ENCODE results near the gene EVL.
"Not testable (repeated sequence)": the region's sequence is repeated elsewhere in the genome, so short reads cannot be mapped to it uniquely, and the experiment has no call there.

EVL gene

GRCh38 chr14:100065111-100065871 is at the start of gene EVL:
Gene EVL, plus strand, starts transcription at chr14:100065422. Its CDS starts 79 bp downstream, at chr14:100065501.
- peaks cover 2% of the 10 kb centered on the region; the same call in 1 of the 2 replicates for H3K4me1 ChIP-seq (ENCODE audit: insufficient read depth, low read length)
- H3K9ac ChIP-seq (ENCODE audit: low read depth, low read length): no peak within 1 kb of the TSS
- H3K36me3 ChIP-seq (ENCODE audit: insufficient read depth, low read length): no peaks in the 10 kb centered on the region
- no peaks in the 10 kb centered on the region for H3K9me3 ChIP-seq (ENCODE audit: control insufficient read depth, insufficient read depth, low read length)

- H3K4me1 ChIP-seq (ENCODE audit: insufficient read depth, low read length): peaks cover 22% of the 10 kb centered on the region
- H3K36me3 ChIP-seq (ENCODE audit: insufficient read depth, low read length): no peaks in the 10 kb centered on the region
- H3K9ac ChIP-seq (ENCODE audit: low read depth, low read length): no peak overlapping the region
- no peaks in the 10 kb centered on the region for H3K9me3 ChIP-seq (ENCODE audit: control insufficient read depth, insufficient read depth, low read length)
These were observed 47.7 kb upstream of the EVL start for GRCh38 chr14:100017553-100017952.

GRCh38 chr14:100018054-100018453 is 47.2 kb upstream of the EVL start:
- H3K36me3 ChIP-seq (ENCODE audit: insufficient read depth, low read length): no peaks in the 10 kb centered on the region
- H3K9me3 ChIP-seq (ENCODE audit: control insufficient read depth, insufficient read depth, low read length): no peaks in the 10 kb centered on the region
- H3K9ac ChIP-seq (ENCODE audit: low read depth, low read length): no peak overlapping the region
- peaks cover 22% of the 10 kb centered on the region for H3K4me1 ChIP-seq (ENCODE audit: insufficient read depth, low read length)

- no peak overlapping the region for H3K9ac ChIP-seq (ENCODE audit: low read depth, low read length)
- no peaks in the 10 kb centered on the region for H3K36me3 ChIP-seq (ENCODE audit: insufficient read depth, low read length)
- H3K4me1 ChIP-seq (ENCODE audit: insufficient read depth, low read length): peaks cover 22% of the 10 kb centered on the region
- no peaks in the 10 kb centered on the region for H3K9me3 ChIP-seq (ENCODE audit: control insufficient read depth, insufficient read depth, low read length)
These were observed 46.7 kb upstream of the EVL start for GRCh38 chr14:100018482-100018881.

GRCh38 chr14:100019156-100019744 is 46.0 kb upstream of the EVL start:
- Histone ChIP-seq H3K9me3 (ENCODE audit: control insufficient read depth, insufficient read depth, low read length) (no peaks in the 10 kb centered on the region), H3K36me3 (ENCODE audit: insufficient read depth, low read length) (no peaks in the 10 kb centered on the region), H3K9ac (ENCODE audit: low read depth, low read length) (no peak overlapping the region), H3K4me1 (ENCODE audit: insufficient read depth, low read length) (peaks cover 22% of the 10 kb centered on the region)

GRCh38 chr14:100020629-100021028 is 44.6 kb upstream of the EVL start:
- peaks cover 28% of the 10 kb centered on the region for H3K4me1 ChIP-seq (ENCODE audit: insufficient read depth, low read length)
- H3K9ac ChIP-seq (ENCODE audit: low read depth, low read length): no peak overlapping the region
- H3K36me3 ChIP-seq (ENCODE audit: insufficient read depth, low read length): no peaks in the 10 kb centered on the region

GRCh38 chr14:100022772-100023451 is 42.3 kb upstream of the EVL start:
- Histone ChIP-seq H3K36me3 (ENCODE audit: insufficient read depth, low read length) (no peaks in the 10 kb centered on the region), H3K4me1 (ENCODE audit: insufficient read depth, low read length) (peaks cover 27% of the 10 kb centered on the region), H3K9me3 (ENCODE audit: control insufficient read depth, insufficient read depth, low read length) (no peaks in the 10 kb centered on the region), H3K9ac (ENCODE audit: low read depth, low read length) (no peak overlapping the region)

More at GRCh38 chr14:100020629-100021028, 44.6 kb upstream of the EVL start:
- no peaks in the 10 kb centered on the region for H3K9me3 ChIP-seq (ENCODE audit: control insufficient read depth, insufficient read depth, low read length)

- no peak overlapping the region for H3K9ac ChIP-seq (ENCODE audit: low read depth, low read length)
- H3K36me3 ChIP-seq (ENCODE audit: insufficient read depth, low read length): no peaks in the 10 kb centered on the region
- peaks cover 6% of the 10 kb centered on the region; the same call in 1 of the 2 replicates for H3K4me1 ChIP-seq (ENCODE audit: insufficient read depth, low read length)
- H3K9me3 ChIP-seq (ENCODE audit: control insufficient read depth, insufficient read depth, low read length): no peaks in the 10 kb centered on the region
These were observed 40.1 kb upstream of the EVL start for GRCh38 chr14:100025111-100025510.

GRCh38 chr14:100027771-100028490 is 37.3 kb upstream of the EVL start:
- peaks cover 6% of the 10 kb centered on the region; the same call in 1 of the 2 replicates for H3K4me1 ChIP-seq (ENCODE audit: insufficient read depth, low read length)
- no peak overlapping the region for H3K9ac ChIP-seq (ENCODE audit: low read depth, low read length)
- no peaks in the 10 kb centered on the region for H3K36me3 ChIP-seq (ENCODE audit: insufficient read depth, low read length)
- H3K9me3 ChIP-seq (ENCODE audit: control insufficient read depth, insufficient read depth, low read length): no peaks in the 10 kb centered on the region

GRCh38 chr14:100028990-100029677 is 36.1 kb upstream of the EVL start:
- Histone ChIP-seq H3K9me3 (ENCODE audit: control insufficient read depth, insufficient read depth, low read length) (no peaks in the 10 kb centered on the region), H3K4me1 (ENCODE audit: insufficient read depth, low read length) (peaks cover 6% of the 10 kb centered on the region; the same call in 1 of the 2 replicates), H3K36me3 (ENCODE audit: insufficient read depth, low read length) (no peaks in the 10 kb centered on the region), H3K9ac (ENCODE audit: low read depth, low read length) (no peak overlapping the region)

- H3K9me3 ChIP-seq (ENCODE audit: control insufficient read depth, insufficient read depth, low read length); H3K36me3 ChIP-seq (ENCODE audit: insufficient read depth, low read length); H3K9ac ChIP-seq (ENCODE audit: low read depth, low read length); H3K4me1 ChIP-seq (ENCODE audit: insufficient read depth, low read length): not testable (repeated sequence)
These were observed 35.2 kb upstream of the EVL start for GRCh38 chr14:100030006-100030405.

GRCh38 chr14:100030452-100031153 is 34.6 kb upstream of the EVL start:
- Histone ChIP-seq H3K4me1 (ENCODE audit: insufficient read depth, low read length) (no peaks in the 10 kb centered on the region; the same call in 1 of the 2 replicates), H3K9ac (ENCODE audit: low read depth, low read length) (no peak overlapping the region), H3K9me3 (ENCODE audit: control insufficient read depth, insufficient read depth, low read length) (no peaks in the 10 kb centered on the region), H3K36me3 (ENCODE audit: insufficient read depth, low read length) (no peaks in the 10 kb centered on the region)

GRCh38 chr14:100031506-100032281 is 33.5 kb upstream of the EVL start:
- Histone ChIP-seq H3K9me3 (ENCODE audit: control insufficient read depth, insufficient read depth, low read length) (no peaks in the 10 kb centered on the region), H3K9ac (ENCODE audit: low read depth, low read length) (no peak overlapping the region), H3K36me3 (ENCODE audit: insufficient read depth, low read length) (no peaks in the 10 kb centered on the region), H3K4me1 (ENCODE audit: insufficient read depth, low read length) (no peaks in the 10 kb centered on the region; the same call in 1 of the 2 replicates)
